ENCODE data around the gene CD320. TPM values are rescaled to one million over a fixed set of nuclear protein-coding genes. Genes with fewer than 3 reads are reported as not detected.

The CD320 gene
- total and polyA plus RNA-seq, 11 donors, result 17.7 to 74.8 (median 35.8) TPM

- H3K27me3 ChIP-seq, result no peaks in the 10 kb centered on the region
- no peak for TF ChIP-seq POLR2A (IDR thresholded peaks at IDR 0.05)
- no peak for TF ChIP-seq CTCF (IDR thresholded peaks at IDR 0.05)
- H3K9me3 ChIP-seq, result no peaks in the 10 kb centered on the region
- peaks cover 0 to 73% (median 61%) of the 10 kb centered on the region in 9 donors for H3K36me3 ChIP-seq
- H3K4me1 ChIP-seq, result peaks cover 3 to 49% (median 29%) of the 10 kb centered on the region in 12 donors
- 50 to 53% (median 52%) methylated on average over 14 to 16 of the region's 16 CpGs for WGBS, 4 donors
- DNase-seq (peak in 4 of 5 donors; percentile 60 to 79 (median 69)), ATAC-seq (peak in 3 of 4 donors; percentile 7 to 47 (median 27))
- H3K4me3 ChIP-seq, result no peak overlapping the region
- peak overlapping the region in 10 of 12 donors; percentile 40 to 79 (median 58) for H3K27ac ChIP-seq
- intact Hi-C loops (cut with DNase I), result loop anchor here in 1 of 10 donors (10.0 kb wide), 1 partner anchor 47 kb away; no protein-coding TSS in a partner anchor
Observed at GRCh38 chr19:8311461-8312260, 3.5 kb upstream of the CD320 start.

DNA sequence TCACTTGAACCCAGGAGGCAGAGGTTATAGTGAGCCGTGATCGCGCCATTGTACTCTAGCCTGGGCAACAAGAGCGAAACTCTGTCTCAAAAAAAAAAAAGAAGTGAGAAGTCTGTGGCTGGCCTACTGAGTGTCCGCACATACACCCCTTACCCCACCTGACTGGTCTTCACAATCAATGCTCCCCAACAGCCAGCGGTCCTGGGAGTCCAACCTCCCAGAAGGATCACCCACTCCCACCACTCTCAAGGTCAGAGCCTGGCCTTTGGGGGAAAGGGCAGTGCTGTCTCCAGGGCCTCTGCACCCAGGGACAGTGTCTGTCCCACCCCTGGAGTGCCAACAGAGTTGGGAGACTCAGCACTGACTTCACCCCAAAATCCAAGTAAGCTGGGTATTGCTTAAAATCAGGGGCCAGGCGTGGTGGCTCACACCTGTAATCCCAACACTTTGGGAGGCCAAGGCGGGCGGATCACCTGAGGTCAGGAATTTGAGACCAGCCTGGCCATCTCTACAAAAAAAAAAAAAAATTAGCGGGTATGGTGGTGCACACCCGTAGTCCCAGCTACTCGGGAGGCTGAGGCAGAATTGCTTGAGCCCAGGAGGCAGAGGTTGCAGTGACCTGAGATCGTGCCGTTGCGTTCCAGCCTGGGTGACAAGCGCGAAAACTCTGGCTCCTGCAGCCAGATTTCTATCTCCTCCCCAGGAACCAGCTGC lies 2.3 kb upstream of the CD320 start:
- peak overlapping the region in 5 of 12 donors; percentile 40 to 77 (median 66) for H3K27ac ChIP-seq
- peaks cover 3 to 53% (median 31%) of the 10 kb centered on the region in 12 donors for H3K4me1 ChIP-seq
- ATAC-seq (no peak), DNase-seq (peak in 2 of 5 donors; percentile 6 to 12)
- intact Hi-C loops (cut with DNase I), result loop anchor here in 1 of 10 donors (10.0 kb wide), 1 partner anchor 46 kb away; no protein-coding TSS in a partner anchor
- H3K36me3 ChIP-seq, result peaks cover 0 to 61% (median 50%) of the 10 kb centered on the region in 9 donors
- no peaks in the 10 kb centered on the region for H3K9me3 ChIP-seq
- no peak for TF ChIP-seq POLR2A (IDR thresholded peaks at IDR 0.05)
- no peak for TF ChIP-seq CTCF (IDR thresholded peaks at IDR 0.05)
- no peaks in the 10 kb centered on the region for H3K27me3 ChIP-seq
- 85 to 94% (median 91%) methylated on average over 15 to 17 of the region's 17 CpGs for WGBS, 4 donors
- no peak overlapping the region for H3K4me3 ChIP-seq

DNA sequence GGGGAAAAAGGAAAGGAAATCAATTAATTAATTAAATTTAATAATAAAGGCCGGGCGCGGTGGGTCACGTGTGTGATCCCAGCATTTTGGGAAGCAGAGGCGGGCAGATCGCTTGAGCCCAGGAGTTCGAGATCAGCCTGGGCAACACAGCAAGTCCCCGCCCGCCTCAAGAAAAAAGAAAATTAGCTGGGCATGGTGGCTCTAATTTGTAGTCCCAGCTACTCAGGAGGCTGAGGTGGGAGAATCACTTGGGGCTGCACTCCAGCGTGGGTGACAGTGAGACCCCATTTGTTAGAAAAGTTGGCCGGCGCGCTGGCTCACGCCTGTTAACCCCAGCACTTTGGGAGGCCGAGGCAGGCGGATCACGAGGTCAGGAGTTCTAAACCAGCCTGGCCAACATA lies 733 bp upstream of the CD320 start:
- H3K27ac ChIP-seq, result peak overlapping the region in 6 of 12 donors; percentile 3 to 80 (median 52)
- ATAC-seq (no peak), DNase-seq (peak in 3 of 5 donors; percentile 5 to 19 (median 15))
- 68 to 76% (median 73%) methylated on average over 17 of the region's 17 CpGs for WGBS, 4 donors
- intact Hi-C loops (cut with DNase I), result no loop called here
- no peaks in the 10 kb centered on the region for H3K27me3 ChIP-seq
- TF ChIP-seq POLR2A (IDR thresholded peaks at IDR 0.05) (no peak), CTCF (IDR thresholded peaks at IDR 0.05) (no peak)
- peaks cover 3 to 53% (median 31%) of the 10 kb centered on the region in 12 donors for H3K4me1 ChIP-seq
- H3K9me3 ChIP-seq, result no peaks in the 10 kb centered on the region
- H3K36me3 ChIP-seq, result peaks cover 0 to 45% (median 34%) of the 10 kb centered on the region in 9 donors
- H3K4me3 ChIP-seq, result peak overlapping the region in 11 of 12 donors; percentile 8 to 83 (median 65)
